Transverse colon (tissue), 4 donors: Measurements from ENCODE around the gene SON.

ENCODE experiments used
- POLR2AphosphoS5 ChIP-seq, 3 donors: sonication (generic); formaldehyde crosslinking; IDR thresholded peaks; one replicate each; pipeline ENCODE4 v1.6.1; 2016; ENCODE audit warnings: antibody characterized with exemption in 3 of 3
- TF ChIP-seq, protein P1 (sequence below), 5 experiments: fragments of 200-600 bp in 3 of 5; fragments of 450-650 bp in 2 of 5; sonication (generic) in 3 of 5; IDR thresholded peaks; 1 replicate in 2 of 5; 2 replicates in 3 of 5; pipeline ENCODE4 v1.5.1; 2016 to 2017; ENCODE audit warnings: antibody characterized with exemption in 5 of 5, inconsistent platforms in 3 of 5, mild to moderate bottlenecking in 2 of 5, moderate library complexity in 1 of 5

DNA sequence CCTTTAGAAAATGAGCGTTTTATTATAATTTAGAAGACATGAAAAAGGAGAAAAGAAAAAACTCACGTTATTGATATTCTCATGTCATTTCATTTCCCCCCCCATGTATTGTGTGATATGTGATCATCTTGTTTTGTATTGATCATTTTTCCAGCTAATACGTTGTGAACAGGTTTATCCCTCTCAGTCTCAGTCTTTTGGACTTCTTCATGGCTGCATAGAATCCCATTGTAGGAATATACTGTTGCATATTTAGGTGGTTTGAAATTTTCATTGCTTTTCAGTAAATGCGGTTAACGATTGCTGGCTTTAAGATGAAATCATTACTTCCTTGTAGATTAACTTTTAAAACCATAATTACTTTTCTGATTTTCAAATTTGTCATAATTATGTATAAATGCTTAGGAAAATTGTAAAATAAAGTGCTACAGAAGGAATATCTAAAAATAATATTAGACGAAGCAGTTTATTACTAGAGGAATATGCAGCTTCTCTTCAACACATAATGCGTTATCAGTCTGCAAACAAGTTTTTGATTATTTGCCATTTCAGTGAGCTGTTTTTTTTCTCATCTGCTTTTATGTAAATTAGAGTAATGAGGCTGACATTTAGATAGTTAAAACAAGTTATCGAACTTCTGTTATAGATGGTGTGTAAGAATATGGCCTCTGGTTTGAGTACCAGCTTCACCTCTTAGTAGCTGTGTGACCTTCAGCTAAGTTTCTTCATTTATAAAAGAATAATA lies 1.8 kb downstream of the SON start:
- TF ChIP-seq POLR2AphosphoS5 (IDR thresholded peaks at IDR 0.05), result no peak
- TF ChIP-seq, protein P1, sequence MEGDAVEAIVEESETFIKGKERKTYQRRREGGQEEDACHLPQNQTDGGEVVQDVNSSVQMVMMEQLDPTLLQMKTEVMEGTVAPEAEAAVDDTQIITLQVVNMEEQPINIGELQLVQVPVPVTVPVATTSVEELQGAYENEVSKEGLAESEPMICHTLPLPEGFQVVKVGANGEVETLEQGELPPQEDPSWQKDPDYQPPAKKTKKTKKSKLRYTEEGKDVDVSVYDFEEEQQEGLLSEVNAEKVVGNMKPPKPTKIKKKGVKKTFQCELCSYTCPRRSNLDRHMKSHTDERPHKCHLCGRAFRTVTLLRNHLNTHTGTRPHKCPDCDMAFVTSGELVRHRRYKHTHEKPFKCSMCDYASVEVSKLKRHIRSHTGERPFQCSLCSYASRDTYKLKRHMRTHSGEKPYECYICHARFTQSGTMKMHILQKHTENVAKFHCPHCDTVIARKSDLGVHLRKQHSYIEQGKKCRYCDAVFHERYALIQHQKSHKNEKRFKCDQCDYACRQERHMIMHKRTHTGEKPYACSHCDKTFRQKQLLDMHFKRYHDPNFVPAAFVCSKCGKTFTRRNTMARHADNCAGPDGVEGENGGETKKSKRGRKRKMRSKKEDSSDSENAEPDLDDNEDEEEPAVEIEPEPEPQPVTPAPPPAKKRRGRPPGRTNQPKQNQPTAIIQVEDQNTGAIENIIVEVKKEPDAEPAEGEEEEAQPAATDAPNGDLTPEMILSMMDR (IDR thresholded peaks at IDR 0.05), result no peak
